Epithelial cell of prostate (primary cell): ENCODE measurements around the gene TULP1.

ENCODE experiments used
- DNase-seq: peaks from one replicate; pipeline ENCODE4 v3.0.0-alpha.2; 2011; ENCODE audit warnings: low read depth, low spot score
- H3K27ac ChIP-seq: fragments of 450-650 bp; 2 replicates; pipeline ENCODE4 v1.5.1; 2017; ENCODE audit warnings: mild to moderate bottlenecking

Gene TULP1

DNA sequence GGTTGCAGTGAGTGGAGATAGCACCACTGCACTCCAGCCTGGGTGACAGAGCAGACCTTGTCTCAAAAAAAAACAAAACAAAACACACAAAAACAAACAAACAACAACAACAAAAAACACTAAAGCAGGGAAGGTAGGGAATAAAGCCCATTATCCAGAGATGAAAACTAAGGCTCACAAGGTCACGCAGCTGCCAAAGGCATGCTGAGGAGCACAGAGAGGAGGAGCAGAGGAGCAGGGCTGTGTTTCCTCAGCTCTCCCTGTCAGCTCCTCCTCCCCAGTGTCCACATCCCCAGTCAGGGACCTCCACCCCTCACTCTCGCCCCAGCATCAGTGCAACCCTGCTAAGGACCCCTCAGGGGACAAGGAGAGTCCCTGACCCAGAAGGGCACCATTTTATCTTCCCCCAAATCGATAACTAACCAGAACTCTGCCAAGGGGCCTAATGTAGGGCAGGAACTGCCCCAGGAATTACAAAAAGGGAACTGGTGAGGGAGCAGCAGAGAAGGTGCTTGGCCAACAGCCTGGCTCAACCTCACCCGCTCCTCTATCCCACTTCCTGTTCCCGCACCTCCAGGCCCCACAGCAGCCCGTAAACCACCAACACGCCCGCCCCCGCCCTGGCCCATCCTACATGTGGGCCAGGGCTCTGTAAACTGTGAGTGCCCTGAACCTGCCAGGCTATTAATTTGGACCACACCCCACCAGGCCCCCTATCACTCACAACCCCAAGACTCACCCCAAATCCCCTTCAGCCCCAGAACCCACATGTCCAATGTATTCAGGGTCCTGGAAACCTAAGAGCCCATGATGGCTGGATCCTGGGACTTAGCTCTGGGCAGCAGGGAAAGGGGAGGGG, 24.8 kb downstream of the TULP1 start:
- DNase-seq, result no peak
- H3K27ac ChIP-seq, result peak overlapping the region; percentile 98

DNA sequence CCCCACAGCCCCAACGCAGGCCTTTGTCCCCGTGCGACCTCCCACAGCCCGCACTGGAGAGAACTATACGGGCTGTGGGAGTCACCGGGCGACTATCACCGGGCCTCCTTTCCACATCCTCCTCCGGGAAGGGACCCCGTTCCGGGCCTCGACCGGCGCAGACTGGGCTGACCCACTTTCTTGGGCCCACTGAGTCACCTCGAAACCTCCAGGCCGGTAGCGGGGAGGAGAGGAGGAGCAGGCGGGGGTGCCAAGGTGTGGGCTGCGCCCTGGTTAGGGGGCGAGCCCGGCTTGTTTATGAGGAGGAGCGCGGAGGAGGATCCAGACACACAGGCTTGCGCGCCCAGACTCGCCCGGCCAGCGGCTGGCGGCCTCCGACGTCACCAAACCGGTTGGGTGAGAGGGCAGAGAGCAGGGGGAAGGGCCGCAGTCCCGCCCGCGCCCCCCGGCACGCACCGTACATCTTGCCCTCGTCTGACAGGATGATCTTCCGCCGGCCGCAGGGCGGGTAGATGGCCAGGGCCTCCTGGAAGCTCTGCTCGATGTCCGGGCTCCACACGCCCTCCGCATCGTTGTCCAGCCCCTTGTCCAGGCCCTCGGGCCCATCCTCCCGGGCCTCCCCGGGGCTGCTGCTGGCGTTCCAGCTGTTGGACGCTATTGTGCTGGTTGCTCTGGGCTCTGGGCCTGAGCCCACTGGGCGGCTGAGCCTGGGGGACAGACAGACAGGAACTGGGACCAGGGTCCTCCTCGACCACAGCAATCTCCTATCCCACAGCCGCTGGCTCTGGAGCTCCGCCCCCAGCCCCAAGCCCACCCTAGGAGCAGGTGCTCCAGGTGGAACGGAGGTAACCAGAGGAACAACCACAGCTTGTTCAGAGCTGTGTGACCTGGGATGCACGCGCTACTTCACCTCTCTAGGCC, 26.4 kb downstream of the TULP1 start:
- DNase-seq, result peak; percentile 93
- peak overlapping the region; percentile 98 for H3K27ac ChIP-seq

DNA sequence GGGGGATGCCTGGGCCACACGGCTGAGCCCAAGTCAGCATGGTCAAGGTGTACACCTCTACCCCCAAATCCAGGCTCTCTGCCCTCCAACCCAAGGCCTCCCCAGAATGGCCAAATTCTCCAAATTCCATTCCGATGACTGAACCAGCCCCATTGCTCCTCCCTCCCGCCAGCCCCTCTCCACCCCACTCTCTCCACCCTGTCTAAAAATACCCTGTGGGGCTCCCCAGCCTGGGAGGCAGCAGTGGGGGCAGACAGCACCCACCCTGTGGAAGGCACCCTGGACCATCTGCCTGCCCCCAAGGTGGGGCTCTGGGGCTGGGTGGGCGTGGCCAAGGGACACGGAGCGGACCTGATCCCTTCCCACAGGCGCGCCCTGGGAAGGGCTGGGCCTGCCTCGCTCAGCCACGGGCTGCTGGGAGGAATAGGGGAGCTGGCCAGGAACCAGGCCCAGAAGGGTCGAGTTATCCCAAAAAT, 27.3 kb downstream of the TULP1 start:
- no peak for DNase-seq
- peak overlapping the region; percentile 98 for H3K27ac ChIP-seq

- no peak for DNase-seq
- H3K27ac ChIP-seq, result peak overlapping the region; percentile 98
These were observed 27.7 kb downstream of the TULP1 start for GRCh38 chr6:35484921-35485392.

GRCh38 chr6:35483893-35484645, 28.6 kb downstream of the TULP1 start:
- DNase-seq, result no peak
- H3K27ac ChIP-seq, result peak overlapping the region; percentile 98

- DNase-seq, result no peak
- peak overlapping the region; percentile 98 for H3K27ac ChIP-seq
These were observed 29.2 kb downstream of the TULP1 start for GRCh38 chr6:35483490-35483889.

DNA sequence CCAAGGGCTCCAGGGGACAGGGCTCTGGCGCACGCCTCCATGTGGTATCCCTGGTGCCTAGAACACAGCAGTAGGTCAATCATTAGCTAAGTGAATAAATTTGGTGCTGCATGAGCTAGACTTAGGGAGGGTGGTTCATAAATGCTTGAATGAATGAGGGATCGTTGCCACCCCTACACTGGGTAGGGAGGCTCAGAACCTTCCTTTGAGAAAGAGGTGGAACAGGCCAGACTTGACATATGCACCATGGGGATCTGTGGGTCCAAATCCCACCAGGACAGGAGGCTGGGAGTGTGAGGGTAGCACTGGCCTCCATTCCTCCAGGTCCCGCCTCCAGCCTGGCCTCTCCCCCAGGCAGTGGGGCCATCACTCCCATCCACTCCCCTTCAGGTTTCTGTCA, 29.6 kb downstream of the TULP1 start:
- DNase-seq, result no peak
- H3K27ac ChIP-seq, result no peak overlapping the region

GRCh38 chr6:35481226-35481625, 31.5 kb downstream of the TULP1 start:
- no peak for DNase-seq
- H3K27ac ChIP-seq, result no peak overlapping the region

- H3K27ac ChIP-seq, result no peak overlapping the region
- no peak for DNase-seq
These were observed 32.5 kb downstream of the TULP1 start for GRCh38 chr6:35480176-35480575.

DNA sequence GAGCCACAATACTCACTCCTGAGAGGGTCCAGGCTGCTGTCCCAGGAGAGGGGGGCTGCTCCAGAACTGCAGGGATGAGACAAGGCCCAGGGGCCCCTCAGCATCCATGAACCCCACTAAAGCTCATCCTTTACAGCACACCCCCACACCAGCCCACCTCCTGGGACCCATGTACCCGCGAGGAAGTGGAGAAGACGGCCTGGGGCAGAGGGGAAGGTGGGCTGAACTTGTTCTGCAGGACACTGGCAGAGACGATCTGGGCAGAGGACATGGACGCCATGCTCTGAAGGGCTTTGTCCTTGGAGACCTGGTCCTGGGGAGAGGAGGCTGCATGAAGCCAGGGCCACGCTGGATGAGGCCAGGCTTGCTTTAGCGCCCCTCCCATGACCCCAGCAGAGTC, 34.4 kb downstream of the TULP1 start:
- no peak overlapping the region for H3K27ac ChIP-seq
- no peak for DNase-seq

- no peak for DNase-seq
- H3K27ac ChIP-seq, result no peak overlapping the region
These were observed 35.0 kb downstream of the TULP1 start for GRCh38 chr6:35477551-35478179.

DNA sequence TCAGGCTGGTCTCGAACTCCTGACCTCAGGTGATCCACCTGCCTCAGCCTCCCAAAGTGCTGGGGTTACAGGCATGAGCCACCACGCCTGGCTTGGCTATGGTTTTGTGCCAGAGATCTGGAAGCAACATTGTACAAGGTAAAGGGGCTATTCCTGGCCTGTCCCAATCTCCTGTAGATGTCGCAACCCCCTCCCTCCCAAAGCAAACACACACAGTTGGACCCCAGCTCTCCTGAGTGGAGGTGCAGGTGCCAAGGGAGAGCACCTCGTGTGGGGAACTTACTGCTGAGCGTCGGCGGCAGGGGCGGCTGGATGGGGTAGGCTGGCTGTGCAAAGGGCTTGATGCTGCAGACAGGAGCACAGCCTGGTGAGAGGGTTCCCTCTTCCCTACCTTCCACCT, 35.7 kb downstream of the TULP1 start:
- DNase-seq, result no peak
- H3K27ac ChIP-seq, result no peak overlapping the region

DNA sequence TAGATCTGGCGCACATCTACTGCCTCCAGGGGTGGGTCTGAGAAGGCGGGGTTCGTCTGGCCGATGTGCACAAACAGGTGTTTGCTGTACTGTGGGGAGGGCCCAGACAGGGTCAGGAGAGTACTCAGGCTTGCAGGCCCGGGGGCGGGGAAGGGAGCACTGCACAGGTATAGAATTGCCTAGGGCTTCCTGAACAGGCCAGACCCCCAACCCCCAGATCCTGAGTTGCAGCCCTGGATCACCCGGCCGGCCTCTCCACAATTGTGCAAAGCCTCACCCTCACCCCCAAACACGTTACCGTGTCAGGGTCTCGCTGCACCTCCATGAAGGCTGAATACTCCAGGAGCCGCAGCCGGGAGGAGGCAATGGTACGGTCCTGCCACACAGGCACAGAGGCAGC, 36.7 kb downstream of the TULP1 start:
- no peak overlapping the region for H3K27ac ChIP-seq

DNA sequence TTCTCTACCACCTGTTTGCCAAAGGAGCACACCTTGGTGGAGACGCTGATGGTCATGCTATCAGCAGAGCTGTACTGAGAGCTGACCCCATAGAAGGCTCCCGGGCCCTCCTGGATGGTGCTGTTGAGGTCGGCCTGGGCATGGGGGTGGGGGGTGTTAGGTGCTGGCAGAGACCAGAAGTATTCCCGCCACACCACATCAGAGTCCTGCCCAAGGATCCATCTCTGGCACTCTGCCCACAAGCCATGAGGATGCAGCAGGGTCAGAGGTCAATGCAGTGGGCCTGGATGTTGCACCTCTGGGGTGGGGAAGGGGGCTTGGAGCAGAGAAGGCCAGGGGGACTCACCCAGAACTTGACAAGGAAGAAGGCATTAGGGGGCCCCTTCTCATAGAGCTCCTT, 37.1 kb downstream of the TULP1 start:
- DNase-seq, result no peak

More for the DNA sequence above, 36.7 kb downstream of the TULP1 start:
- DNase-seq, result no peak

GRCh38 chr6:35474942-35475570, 37.6 kb downstream of the TULP1 start:
- no peak overlapping the region for H3K27ac ChIP-seq
- no peak for DNase-seq

More for the DNA sequence above, 37.1 kb downstream of the TULP1 start:
- no peak overlapping the region for H3K27ac ChIP-seq

DNA sequence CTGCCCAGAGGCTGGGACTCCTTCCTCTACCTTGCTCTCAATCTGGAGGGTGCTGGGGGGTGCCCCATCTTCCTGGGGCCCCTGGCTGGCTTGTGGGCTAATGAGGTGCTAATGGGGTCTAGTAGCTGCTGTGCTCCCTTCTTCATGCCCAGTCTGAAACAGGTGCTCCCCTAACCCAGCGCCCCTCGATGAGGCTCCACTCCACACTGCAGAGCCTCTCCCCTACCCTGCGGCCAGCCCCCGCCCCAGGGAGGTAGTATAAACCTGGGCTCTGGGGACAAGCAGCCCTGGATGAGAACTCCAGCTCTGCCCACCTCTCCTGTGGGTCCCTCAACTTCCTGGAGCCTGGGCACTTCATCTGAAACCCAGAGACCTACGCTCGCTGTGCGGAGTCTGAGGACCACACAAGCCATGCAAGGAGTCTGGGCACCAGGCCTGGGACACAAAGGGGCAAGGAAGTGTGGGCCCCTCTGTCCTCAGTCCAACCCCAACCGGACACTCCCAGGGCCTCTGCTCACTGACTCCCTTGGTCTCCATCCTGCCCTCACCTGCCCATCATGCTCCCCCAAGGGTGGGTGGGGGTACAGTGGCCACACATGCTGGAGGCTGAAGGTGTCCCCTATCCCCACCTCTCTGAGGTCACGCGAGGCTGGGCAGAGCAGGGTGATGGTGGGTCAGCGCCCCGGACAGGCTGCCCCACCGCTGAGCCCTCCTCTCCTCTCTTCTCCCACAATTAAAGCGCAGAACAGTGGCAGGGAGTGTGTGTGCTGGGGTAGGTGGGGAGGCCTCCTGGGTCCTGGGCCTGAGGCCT, 38.4 kb downstream of the TULP1 start:
- DNase-seq, result no peak
- H3K27ac ChIP-seq, result peak overlapping the region; percentile 94

- DNase-seq, result no peak
- H3K27ac ChIP-seq, result peak overlapping the region; percentile 94
These were observed 38.9 kb downstream of the TULP1 start for GRCh38 chr6:35473850-35474130.

DNA sequence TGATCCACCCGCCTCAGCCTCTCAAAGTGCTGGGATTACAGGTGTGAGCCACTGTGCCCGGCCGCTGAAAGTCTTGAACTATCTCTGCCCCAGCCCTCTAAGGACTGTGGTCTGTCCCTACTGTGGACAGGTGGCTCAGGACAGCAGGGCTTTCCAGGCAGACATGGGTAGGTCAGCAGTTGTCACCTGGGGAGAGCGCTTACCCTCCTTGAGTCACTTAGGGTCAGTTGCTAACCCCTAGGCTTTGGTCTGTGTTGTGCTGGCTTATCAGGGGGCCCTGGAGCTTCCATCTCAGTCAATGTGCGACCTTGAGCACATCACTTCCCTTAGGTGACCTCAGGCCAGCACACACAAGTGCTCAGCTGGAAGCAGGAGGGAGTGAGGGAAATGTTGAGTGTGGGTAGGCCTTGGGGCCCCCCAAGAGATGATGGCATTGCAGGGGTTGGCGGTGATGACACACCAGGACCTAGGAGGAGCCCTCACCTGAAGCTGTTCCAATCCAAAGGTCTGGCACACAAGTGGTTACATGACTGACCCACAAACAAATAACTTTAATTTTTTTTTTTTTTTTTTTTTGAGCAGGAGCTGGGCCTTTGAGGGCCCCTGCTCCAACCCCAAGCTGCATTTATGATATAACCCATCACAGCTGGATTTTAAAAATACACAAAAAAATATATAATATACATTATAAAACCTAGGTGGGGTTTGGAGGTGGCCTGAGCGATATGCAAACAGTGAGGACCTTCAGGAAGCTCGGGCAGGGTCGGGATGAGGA, 39.4 kb downstream of the TULP1 start:
- no peak for DNase-seq
- H3K27ac ChIP-seq, result peak overlapping the region; percentile 94
